NCI-H146 treated with DMSO at 0.1 percent for 48 hours (cell line): ENCODE measurements around the gene TRANK1.
"Not testable (repeated sequence)": the region's sequence is repeated elsewhere in the genome, so short reads cannot be mapped to it uniquely, and the experiment has no call there.

Source experiments
- DNase-seq: peaks from one replicate; lab custom pipeline; 2025; ENCODE audit not compliant: unreplicated experiment; lab: John Stamatoyannopoulos, UW

TRANK1 gene

GRCh38 chr3:36920884-36921567 is 23.8 kb downstream of the TRANK1 start:
- no peak for DNase-seq

DNA sequence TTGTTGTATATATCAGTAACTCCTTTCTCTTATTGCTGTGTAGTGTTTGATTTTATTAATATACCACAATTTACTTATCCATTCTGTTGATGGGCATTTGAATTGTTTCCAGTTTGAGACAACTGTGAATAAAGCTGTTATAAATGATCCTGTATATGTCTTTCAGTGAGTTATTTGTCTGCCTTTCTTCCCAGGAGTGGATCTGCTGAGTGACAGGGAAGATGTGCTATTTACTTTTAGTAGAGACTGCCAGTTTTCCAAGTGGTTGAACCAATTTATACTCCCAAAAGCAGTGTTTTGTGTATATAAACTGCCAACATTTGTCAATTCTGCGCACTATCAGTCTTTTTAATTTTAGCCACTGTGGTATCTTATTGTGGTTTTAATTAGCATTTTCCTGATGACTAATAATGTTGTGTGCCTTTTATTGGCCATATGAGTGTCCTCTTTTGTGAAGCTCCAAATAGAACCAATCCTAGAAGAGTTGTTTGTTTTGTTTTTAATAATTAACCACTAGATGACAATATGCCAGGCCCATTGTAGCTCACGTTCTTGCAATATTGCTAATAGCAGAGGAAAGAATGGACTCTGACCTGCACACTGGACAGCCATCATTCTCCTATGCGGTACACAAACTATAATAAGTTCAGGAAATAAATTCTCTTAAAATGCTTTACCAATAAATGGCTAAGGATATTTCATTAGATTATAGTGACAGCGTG is 25.3 kb downstream of the TRANK1 start:
- DNase-seq, result no peak

- no peak for DNase-seq
Measured at GRCh38 chr3:36918050-36918449, 26.8 kb downstream of the TRANK1 start.

GRCh38 chr3:36911990-36912804 is 32.7 kb downstream of the TRANK1 start:
- DNase-seq, result no peak

GRCh38 chr3:36909666-36910065 is 35.2 kb downstream of the TRANK1 start:
- DNase-seq, result no peak

GRCh38 chr3:36909181-36909580 is 35.7 kb downstream of the TRANK1 start:
- no peak for DNase-seq

DNA sequence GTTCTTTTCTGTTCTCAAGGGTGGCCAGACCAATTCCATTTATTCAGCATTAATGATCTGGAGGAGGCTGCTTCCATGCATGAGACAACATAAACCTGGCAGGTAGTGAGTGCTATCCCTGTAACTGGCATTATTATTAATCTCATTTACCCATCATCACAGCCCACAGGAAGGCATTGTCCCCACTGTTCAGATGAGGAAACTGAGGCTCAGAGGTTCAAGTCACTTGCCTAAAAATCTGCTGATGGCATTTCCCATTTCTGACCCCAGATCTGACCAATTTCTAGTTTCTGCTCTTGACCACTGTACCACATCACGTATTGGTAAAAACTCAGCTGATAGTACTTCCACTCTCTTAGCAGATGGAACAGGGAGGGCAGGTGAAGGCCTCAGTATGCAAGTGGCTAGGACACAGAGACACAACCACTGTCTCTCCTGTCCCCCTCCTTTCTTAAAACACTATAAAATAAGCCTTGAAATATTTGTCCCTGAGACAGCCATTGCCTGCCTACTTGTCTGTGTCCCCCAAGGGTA is 36.1 kb downstream of the TRANK1 start:
- DNase-seq, result no peak

GRCh38 chr3:36907911-36908646 is 36.8 kb downstream of the TRANK1 start:
- no peak for DNase-seq

GRCh38 chr3:36906504-36907149 is 38.2 kb downstream of the TRANK1 start:
- DNase-seq, result no peak

DNA sequence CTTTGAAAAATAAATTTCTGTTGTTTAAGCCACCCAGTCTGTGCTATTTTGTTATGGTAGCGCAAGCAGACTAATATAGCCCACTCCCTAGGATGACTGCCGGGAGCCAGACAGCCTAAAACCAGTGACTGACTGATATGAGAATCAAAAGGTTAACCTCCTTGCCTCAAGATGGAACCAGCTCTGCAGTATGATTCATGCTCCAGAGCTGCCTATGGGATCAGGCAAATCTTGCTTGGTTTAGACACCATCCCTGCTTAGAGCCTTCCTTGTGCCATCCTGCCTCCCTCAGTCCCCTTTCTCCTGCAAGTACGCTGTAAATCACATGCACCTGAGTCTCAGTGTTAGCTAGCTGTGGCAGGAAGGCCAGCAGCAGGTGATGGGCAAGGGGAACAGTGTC is 39.3 kb downstream of the TRANK1 start:
- no peak for DNase-seq

DNA sequence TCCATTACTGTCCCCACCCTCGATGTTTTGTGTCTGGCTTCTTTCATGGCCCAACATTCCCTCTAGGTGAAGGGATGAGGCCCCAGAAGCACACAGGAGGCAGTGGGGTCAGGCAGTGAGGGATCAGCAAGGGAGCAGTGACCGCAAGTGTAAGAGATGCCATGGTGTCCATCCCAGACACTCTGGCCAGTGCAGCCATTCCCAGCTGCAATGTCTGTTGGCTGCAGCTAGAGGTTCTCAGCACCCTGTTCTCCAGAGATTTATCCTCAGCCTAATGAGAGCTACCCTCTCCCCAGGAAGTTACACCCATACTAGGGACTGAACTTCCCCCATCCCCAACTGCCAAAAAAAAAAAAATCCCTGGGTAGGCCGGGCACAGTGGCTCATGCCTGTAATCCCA is 40.2 kb downstream of the TRANK1 start:
- peak; percentile 61 for DNase-seq

- not testable (repeated sequence) for DNase-seq
Measured at GRCh38 chr3:36904065-36904464, 40.8 kb downstream of the TRANK1 start.

DNA sequence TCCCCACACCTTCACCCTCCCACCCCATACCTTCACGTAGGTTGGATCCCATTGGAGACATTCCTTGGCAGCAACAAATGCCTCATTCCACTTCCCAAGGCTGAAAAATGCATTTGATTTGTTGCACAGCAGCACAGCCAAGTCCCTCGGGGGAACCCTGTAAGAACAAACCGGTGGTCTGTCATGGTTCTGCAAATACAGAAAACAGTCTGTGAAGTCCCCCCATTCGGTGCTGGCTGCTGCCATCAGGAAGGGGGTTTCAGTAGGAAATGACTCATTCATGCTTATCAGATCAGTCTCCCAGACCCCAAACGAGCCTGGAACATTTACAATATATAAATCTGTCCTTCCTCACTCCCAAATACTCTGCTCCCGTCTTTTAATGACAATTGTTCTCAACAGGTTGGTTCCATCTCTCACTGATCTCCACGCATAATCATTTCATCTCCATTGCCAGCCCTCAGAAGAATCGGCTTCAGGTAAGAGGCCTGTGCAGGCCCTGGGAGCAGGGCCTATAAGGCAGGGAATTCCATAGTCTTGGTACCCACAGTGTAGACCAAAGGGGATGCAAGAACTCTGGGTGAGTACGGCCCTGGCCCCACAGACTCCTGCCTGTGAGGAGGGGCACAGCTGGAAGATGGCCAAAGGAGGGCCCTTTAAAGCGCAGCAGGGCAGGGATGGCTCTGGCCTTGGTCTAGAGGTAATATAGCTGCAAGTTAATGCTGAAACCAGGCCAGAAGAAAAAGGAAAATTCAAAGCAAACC is 41.6 kb downstream of the TRANK1 start:
- DNase-seq, result no peak

DNA sequence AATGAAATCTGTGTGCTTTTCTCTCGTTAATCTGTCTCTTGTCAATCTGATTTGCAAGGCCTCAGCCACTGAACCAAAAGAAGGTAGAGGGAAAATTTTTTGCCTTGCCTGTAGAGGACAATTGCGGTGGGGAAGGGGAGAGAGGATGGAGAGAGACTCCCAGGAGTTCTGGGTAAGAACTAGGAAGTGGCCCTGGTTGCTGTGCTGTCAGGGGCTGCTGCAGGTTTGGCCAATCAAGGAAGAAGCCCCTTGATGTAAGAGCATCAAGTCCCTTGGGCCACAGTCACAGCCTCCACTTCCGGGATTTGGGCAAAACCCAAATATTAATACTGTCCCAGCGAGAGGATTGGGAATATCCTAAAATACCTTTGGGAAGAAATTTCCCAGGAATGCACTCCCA is 43.3 kb downstream of the TRANK1 start:
- no peak for DNase-seq

DNA sequence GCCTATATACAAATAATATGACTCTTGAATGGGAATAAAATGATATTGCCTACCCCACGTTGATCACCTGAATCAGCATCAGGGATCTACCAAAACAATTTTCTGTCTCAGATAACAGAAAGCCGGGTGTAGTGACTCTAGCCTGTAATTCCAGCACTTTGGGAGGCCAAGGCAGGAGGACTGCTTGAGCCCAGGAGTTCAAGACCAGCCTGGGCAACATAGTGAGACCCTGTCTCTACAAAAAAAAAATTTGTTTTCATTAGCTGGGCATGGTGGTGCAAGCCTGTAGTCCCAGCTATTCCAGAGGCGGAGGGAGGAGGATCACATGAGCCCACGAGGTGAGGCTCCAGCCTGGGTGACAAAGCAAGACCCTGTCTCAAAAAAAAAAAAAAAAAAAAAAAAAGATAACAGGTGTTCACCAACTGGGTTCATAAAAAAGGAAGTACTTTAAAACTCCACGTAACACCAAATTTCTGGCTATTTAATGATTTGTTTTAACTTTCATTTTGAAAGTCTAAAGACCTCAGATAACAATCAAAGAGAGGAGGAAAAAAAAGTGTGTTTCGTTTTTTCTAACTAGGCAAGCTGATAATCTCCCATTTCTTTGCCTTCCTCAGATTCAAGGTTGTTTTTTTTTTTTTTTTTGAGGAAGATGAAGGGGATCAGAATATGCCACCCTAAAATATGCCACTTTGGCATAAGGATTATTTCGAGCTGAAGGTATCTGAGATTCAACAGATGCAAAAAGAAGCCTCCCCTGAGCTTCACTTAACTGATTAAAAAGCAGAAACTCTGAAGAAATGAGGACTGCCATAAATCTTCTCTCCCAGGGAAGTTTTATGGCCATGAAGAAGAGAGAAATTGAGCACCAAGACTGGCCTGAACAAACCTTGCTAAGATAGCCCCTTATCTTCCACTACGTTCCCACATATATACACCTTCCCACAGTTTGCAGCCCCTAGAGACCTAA is 44.1 kb downstream of the TRANK1 start:
- DNase-seq, result no peak

DNA sequence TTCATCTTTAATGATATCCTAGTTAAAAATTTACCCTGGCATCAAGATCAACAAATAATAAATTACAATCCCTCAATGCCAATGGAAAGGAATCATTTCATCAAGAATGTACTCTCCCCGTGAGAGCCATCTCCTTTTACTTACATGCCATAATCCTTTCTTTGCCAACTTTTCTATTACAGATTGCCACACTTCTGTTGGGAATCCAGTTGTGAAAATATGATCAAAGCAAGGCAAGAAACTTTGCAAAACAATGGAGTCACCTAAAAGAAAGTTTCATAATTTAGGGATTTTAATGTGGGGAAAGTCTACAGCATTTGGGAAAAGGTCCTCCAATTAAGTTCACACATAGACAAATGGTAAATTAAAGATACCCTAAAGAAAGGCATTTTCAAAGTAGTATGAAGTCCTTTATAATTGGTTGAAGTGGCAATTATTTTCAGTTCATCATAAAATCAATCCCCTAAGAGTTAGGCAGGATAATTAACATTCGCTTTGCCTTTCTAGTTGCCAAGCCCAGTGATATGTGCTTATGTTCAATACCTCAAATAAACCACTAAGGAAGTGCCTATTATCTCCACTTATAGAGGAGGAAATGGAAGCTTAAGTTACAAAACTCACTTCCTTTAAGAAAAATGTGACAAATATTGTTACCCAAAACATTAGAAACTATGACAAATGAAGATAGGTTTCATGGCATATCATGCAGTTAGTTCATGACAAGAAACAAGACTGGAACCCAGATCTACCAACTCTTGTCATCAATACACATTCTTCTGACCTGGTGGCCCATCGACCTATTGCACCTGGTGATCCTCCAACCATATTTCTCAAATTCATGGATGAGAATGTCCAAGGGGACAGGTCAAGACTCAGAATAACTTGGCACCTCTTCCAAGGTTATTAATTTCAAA is 49.1 kb downstream of the TRANK1 start:
- no peak for DNase-seq

DNA sequence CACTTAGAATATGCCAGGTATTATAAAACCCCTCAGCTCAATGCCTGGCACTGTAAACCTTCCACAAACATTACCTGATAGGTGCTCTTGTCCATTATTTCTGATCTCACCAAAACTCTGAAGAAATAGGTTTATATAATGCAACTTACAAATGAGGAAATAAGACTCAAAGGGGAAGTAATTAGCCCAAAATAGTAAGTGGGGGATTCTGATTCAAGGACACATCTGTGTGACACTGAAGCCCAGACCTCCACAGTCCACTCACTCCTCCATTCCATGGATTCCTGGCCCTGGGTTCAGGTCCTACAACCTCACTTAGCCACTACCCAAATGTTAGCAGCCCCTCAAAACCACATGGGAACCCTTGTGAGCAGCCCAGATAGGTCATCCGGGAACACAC is 49.9 kb downstream of the TRANK1 start:
- no peak for DNase-seq

DNA sequence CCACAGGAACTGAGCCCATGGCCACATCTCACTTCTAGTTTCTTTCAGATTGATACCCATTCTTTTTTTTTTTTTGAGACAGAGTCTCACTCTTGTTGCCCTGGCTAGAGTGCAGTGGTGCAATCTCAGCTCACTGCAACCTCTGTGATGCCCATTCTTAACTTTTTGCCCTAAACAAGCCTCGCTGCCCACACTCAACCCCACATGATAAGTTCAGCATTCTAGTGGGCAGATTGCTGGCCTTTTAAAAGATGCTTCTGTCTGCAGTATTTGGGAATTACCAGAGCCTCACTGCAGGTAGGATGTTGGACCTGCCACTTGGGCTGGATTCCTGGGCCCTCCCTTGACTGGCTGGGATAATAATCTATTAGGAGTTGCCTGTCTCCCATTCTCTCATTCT is 51.0 kb downstream of the TRANK1 start:
- no peak for DNase-seq
